Activated T-helper 2 cell treated with anti-CD3 and anti-CD28 coated beads, Interferon-gamma antibody, Interleukin-2, Interleukin-4, amounts not matched to agents 10 μg/mL and 5 μg/mL and 100 μg/mL, durations not matched to agents 14 hours and 24 hours and 36 hours (primary cell): Measurements from ENCODE around the gene PRR33. TPM values are rescaled to one million over a fixed set of nuclear protein-coding genes. Genes with fewer than 3 reads are reported as not detected.

Experiments
- DNase-seq: peaks from one replicate; pipeline ENCODE4 v3.0.0; 2021; ENCODE audit warnings: low spot score
- H3K27ac Mint-ChIP-seq: one replicate; pipeline ENCODE4 v1.8.0; 2021; ENCODE audit warnings: mixed read lengths
- H3K27me3 Mint-ChIP-seq: one replicate; pipeline ENCODE4 v1.8.0; 2021; ENCODE audit warnings: low read depth, mixed read lengths
- H3K36me3 Mint-ChIP-seq: one replicate; pipeline ENCODE4 v1.8.0; 2021; ENCODE audit warnings: low read depth, mixed read lengths
- H3K4me1 Mint-ChIP-seq: one replicate; pipeline ENCODE4 v1.8.0; 2021; ENCODE audit warnings: low read depth, mixed read lengths
- H3K4me3 Mint-ChIP-seq: one replicate; pipeline ENCODE4 v1.8.0; 2021; ENCODE audit warnings: low read depth, mild to moderate bottlenecking, moderate library complexity, mixed read lengths
- H3K9me3 Mint-ChIP-seq: one replicate; pipeline ENCODE4 v1.8.0; 2021; ENCODE audit warnings: mixed read lengths
- intact Hi-C: fragments of 100-400 bp; cut with micrococcal nuclease; formaldehyde crosslinking; loops from one replicate; pipeline ENCODE4 v1.15.1; 2023
- total RNA-seq: library from RNA; stranded (reverse); gene quantifications from 2 replicates; pipeline ENCODE4 v1.2.3, GENCODE V29; 2022

The PRR33 gene
- total RNA-seq, 1 donor from 2014 or later: 0.05 TPM

GRCh38 chr11:1852877-1853276, 38.8 kb downstream of the PRR33 start, which contains the start of gene LSP1:
Gene LSP1 (plus strand): TSS chr11:1853084. CDS start chr11:1853145, 61 bp downstream.
- H3K4me3 Mint-ChIP-seq: peak within 1 kb of the TSS; percentile 100
- H3K9me3 Mint-ChIP-seq: no peaks in the 10 kb centered on the region
- no peaks in the 10 kb centered on the region for H3K27me3 Mint-ChIP-seq
- peaks cover 23% of the 10 kb centered on the region for H3K36me3 Mint-ChIP-seq
- peak; percentile 86 for DNase-seq
- H3K27ac Mint-ChIP-seq: peak within 1 kb of the TSS; percentile 99
- peaks cover 32% of the 10 kb centered on the region for H3K4me1 Mint-ChIP-seq
- intact Hi-C loops: loop anchor here (1.0 to 2.0 kb wide), 3 partner anchors 18 to 1040 kb away; no protein-coding TSS in a partner anchor

DNA sequence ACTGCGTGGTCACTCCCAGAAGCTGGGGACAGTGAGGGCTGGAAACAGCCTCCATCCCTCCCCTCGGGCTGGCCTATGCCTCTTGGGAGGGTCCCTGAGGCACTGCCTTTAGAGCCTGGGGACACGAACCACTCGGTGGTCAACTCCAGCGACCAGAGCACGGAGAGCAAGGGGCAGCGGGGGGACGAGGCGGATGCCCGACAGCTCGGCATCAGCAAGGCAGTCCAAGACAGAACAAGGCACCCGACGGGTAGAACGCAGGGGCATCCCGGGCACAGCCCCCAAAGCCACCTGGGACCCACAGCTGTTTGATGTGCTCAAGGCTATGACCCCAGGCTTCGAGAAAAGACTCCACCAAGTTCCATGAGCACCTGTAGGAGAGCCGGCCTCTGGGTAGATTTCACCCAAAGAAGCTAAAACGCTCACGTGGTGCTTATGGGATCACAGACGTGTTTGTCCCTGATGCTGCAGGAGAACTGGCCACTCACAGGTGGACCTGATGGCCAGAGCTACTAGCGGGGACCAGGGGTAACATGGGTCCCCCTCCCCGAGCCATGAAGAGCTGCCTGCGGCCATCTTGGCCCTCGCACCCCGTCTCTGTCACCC, 39.3 kb downstream of the PRR33 start:
- peaks cover 23% of the 10 kb centered on the region for H3K36me3 Mint-ChIP-seq
- H3K27me3 Mint-ChIP-seq: no peaks in the 10 kb centered on the region
- no peak for DNase-seq
- H3K4me3 Mint-ChIP-seq: peak overlapping the region; percentile 100
- H3K27ac Mint-ChIP-seq: peak overlapping the region; percentile 99
- peaks cover 35% of the 10 kb centered on the region for H3K4me1 Mint-ChIP-seq
- intact Hi-C loops: loop anchor here (2.0 kb wide), 2 partner anchors 18 to 1040 kb away; no protein-coding TSS in a partner anchor
- no peaks in the 10 kb centered on the region for H3K9me3 Mint-ChIP-seq

DNA sequence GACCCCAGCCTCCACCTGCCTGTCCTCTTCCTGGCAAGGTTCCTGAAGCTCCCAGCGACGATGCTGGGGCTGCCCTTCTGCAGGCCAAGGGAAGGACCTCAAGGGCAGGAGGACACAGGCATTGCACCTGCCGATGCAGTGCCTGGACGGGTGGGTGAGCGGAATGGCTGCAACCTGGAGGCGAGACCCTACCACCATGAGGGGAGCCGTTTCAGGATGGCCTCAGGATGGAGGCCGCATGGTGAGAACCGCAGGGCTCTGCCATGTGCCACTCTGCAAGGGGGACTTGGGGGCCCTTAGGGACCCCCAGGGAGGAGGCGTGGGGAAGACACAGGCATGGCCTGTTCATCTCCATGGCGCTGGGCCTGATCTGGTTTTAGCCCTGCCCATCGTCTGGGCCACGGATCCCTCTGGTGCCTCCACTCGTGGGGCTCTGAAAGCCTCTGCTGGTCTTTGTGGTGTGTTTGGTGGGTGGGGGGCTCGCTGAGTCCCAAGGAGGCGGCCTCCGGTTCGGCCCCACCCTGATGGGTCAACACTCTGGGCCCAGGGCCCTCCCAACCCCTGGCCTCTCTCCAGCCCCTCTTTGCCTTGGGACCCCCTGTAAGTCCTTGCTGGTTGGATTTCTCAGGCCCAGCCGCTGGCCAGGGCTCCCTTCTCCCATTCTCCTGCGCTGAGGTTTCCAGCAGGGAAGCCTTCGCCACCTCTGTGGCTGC, 40.1 kb downstream of the PRR33 start:
- DNase-seq: no peak
- intact Hi-C loops: loop anchor here (2.0 kb wide), 2 partner anchors 19 to 1041 kb away; no protein-coding TSS in a partner anchor
- no peaks in the 10 kb centered on the region for H3K9me3 Mint-ChIP-seq
- peaks cover 36% of the 10 kb centered on the region for H3K4me1 Mint-ChIP-seq
- no peaks in the 10 kb centered on the region for H3K27me3 Mint-ChIP-seq
- peaks cover 23% of the 10 kb centered on the region for H3K36me3 Mint-ChIP-seq
- peak overlapping the region; percentile 100 for H3K4me3 Mint-ChIP-seq
- peak overlapping the region; percentile 99 for H3K27ac Mint-ChIP-seq

GRCh38 chr11:1848640-1849430, 42.9 kb downstream of the PRR33 start:
- Mint-ChIP-seq H3K9me3 (no peaks in the 10 kb centered on the region), H3K4me1 (peaks cover 49% of the 10 kb centered on the region), H3K27me3 (peaks cover 1% of the 10 kb centered on the region), H3K4me3 (no peak overlapping the region), H3K36me3 (peaks cover 11% of the 10 kb centered on the region), H3K27ac (peak overlapping the region; percentile 42)
- DNase-seq: no peak
- intact Hi-C loops: no loop called here

- H3K4me3 Mint-ChIP-seq: no peak overlapping the region
Measured at GRCh38 chr11:1847926-1848639, 43.6 kb downstream of the PRR33 start.

DNA sequence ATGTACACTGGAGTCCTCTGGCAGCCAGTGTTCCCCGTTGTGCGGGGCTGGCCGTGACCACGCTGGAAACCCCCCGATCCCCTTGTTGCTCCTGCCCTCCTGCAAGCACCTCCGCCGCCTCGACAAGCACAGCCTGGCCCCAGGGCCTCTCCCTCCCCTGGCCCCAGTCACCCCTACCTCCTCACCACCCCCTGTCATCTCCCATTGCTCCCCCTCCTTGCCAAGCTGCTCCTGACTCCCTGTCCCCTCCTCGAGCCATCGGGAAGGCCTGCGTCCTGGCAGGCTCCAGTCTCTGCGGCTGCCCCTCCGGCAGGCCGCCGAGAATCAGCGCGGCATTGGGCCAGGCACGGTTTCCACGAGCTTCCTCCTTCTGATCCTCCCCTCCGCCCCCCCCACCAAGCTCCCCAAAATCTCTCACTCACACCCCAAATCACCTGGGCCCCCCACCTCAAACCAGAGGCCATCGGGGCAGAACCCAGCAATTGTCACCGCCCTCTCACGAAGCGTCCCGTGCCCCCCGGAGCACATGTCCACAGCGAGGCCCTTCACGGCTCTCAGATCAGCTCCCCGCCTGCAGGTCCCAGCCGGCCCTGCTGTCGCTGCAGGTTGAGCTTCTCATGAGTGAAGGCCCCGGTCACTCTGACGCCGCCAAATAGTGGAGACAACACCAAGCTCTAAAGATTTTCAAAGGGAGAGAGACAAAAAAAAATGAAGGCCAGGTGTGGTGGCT, 44.5 kb downstream of the PRR33 start:
- Mint-ChIP-seq H3K27ac (peak overlapping the region; percentile 36), H3K4me3 (no peak overlapping the region), H3K9me3 (no peaks in the 10 kb centered on the region)

More at GRCh38 chr11:1847926-1848639, 43.6 kb downstream of the PRR33 start:
- no peak for DNase-seq
- Mint-ChIP-seq H3K27me3 (peaks cover 1% of the 10 kb centered on the region), H3K9me3 (no peaks in the 10 kb centered on the region), H3K27ac (no peak overlapping the region), H3K36me3 (peaks cover 3% of the 10 kb centered on the region), H3K4me1 (peaks cover 56% of the 10 kb centered on the region)
- intact Hi-C loops: no loop called here

GRCh38 chr11:1846453-1846932, 45.2 kb downstream of the PRR33 start:
- intact Hi-C loops: no loop called here
- H3K9me3 Mint-ChIP-seq: no peaks in the 10 kb centered on the region
- H3K4me3 Mint-ChIP-seq: no peak overlapping the region
- peaks cover 49% of the 10 kb centered on the region for H3K4me1 Mint-ChIP-seq
- peaks cover 1% of the 10 kb centered on the region for H3K27me3 Mint-ChIP-seq
- no peak overlapping the region for H3K27ac Mint-ChIP-seq
- no peak for DNase-seq
- no peaks in the 10 kb centered on the region for H3K36me3 Mint-ChIP-seq

More for the DNA sequence above, 44.5 kb downstream of the PRR33 start:
- no peaks in the 10 kb centered on the region for H3K36me3 Mint-ChIP-seq
- intact Hi-C loops: no loop called here
- DNase-seq: no peak
- peaks cover 51% of the 10 kb centered on the region for H3K4me1 Mint-ChIP-seq
- peaks cover 1% of the 10 kb centered on the region for H3K27me3 Mint-ChIP-seq

- H3K9me3 Mint-ChIP-seq: no peaks in the 10 kb centered on the region
- intact Hi-C loops: no loop called here
- peak overlapping the region; percentile 95 for H3K27ac Mint-ChIP-seq
- no peak overlapping the region for H3K4me3 Mint-ChIP-seq
- peaks cover 1% of the 10 kb centered on the region for H3K27me3 Mint-ChIP-seq
- no peak for DNase-seq
- H3K4me1 Mint-ChIP-seq: peaks cover 44% of the 10 kb centered on the region
- H3K36me3 Mint-ChIP-seq: no peaks in the 10 kb centered on the region
Measured at GRCh38 chr11:1845561-1846452, 45.9 kb downstream of the PRR33 start.

- H3K4me1 Mint-ChIP-seq: peaks cover 37% of the 10 kb centered on the region
- peak overlapping the region; percentile 73 for H3K4me3 Mint-ChIP-seq
Measured at GRCh38 chr11:1845095-1845429, 46.6 kb downstream of the PRR33 start.

DNA sequence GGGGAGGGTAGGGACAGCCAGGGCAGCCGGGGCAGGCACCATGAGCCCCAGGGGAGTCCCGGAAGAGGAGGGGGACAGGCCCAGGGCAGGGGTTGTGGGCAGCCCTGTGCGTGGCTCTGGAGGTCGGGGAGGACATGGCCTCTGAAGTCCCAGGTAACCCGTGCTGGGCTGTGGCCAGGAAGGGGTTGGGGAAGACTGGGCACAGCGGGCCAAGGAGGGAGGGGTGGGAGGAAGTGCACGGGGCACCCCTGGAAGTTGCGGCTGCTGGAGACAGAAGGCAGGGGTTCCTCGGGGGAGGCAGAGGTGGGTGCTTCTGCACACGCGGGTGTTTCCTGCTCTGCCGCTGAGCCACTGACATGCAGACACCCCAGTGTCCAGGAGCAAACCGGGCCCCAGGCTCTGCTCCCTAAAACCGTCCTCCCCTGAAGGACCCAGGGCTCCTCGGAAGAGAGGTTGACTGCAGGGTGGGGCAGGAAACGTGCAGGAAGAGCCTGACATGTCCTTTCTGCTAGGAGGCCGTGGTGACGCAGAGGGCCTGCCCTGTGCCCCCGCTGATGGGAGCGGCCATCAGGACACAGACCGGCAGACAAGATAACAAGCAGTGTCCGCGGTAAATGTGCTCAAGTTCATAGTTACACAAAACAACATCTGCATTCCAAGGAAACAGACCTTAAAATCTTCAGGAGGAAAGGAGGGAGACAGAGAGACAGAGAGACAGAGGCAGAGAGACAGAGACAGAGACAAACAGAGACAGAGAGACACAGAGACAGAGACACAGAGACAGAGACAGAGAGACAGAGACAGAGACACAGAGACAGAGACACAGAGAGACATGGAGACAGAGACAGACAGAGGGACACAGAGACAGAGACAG, 47.2 kb downstream of the PRR33 start:
- DNase-seq: peak; percentile 32
- no peaks in the 10 kb centered on the region for H3K9me3 Mint-ChIP-seq
- peaks cover 39% of the 10 kb centered on the region for H3K4me1 Mint-ChIP-seq
- H3K4me3 Mint-ChIP-seq: peak overlapping the region; percentile 73
- intact Hi-C loops: no loop called here
- H3K27me3 Mint-ChIP-seq: peaks cover 1% of the 10 kb centered on the region
- peak overlapping the region; percentile 95 for H3K27ac Mint-ChIP-seq
- H3K36me3 Mint-ChIP-seq: no peaks in the 10 kb centered on the region

More at GRCh38 chr11:1845095-1845429, 46.6 kb downstream of the PRR33 start:
- H3K9me3 Mint-ChIP-seq: no peaks in the 10 kb centered on the region
- H3K27ac Mint-ChIP-seq: peak overlapping the region; percentile 95
- intact Hi-C loops: no loop called here
- H3K27me3 Mint-ChIP-seq: peaks cover 1% of the 10 kb centered on the region
- no peaks in the 10 kb centered on the region for H3K36me3 Mint-ChIP-seq
- DNase-seq: no peak
